GM12875 (cell line): ENCODE measurements around the gene OGG1.

Experiments used
- H3K4me3 ChIP-seq: one replicate; pipeline ENCODE4 v1.5.1; 2011; ENCODE audit warnings: low read depth, low read length, control low read depth
- CTCF ChIP-seq: IDR thresholded peaks from 2 replicates; pipeline ENCODE4 v1.5.1; 2011; ENCODE audit warnings: low read depth, mild to moderate bottlenecking, control low read depth, inconsistent platforms, low read length, moderate library complexity, borderline replicate concordance; ENCODE audit not compliant: insufficient read depth

Gene OGG1

GRCh38 chr3:9704347-9705322 is 45.1 kb upstream of the OGG1 start:
- no peak overlapping the region for H3K4me3 ChIP-seq
- no peak for TF ChIP-seq CTCF

GRCh38 chr3:9710174-9710739 is 39.5 kb upstream of the OGG1 start:
- H3K4me3 ChIP-seq = no peak overlapping the region
- no peak for TF ChIP-seq CTCF

GRCh38 chr3:9712415-9712814 is 37.3 kb upstream of the OGG1 start:
- no peak overlapping the region for H3K4me3 ChIP-seq
- no peak for TF ChIP-seq CTCF

GRCh38 chr3:9713142-9713541 is 36.6 kb upstream of the OGG1 start:
- H3K4me3 ChIP-seq = no peak overlapping the region
- no peak for TF ChIP-seq CTCF

GRCh38 chr3:9715136-9715535 is 34.6 kb upstream of the OGG1 start:
- no peak overlapping the region for H3K4me3 ChIP-seq
- TF ChIP-seq CTCF = no peak

- TF ChIP-seq CTCF = no peak
Observed at GRCh38 chr3:9715764-9716437, 33.9 kb upstream of the OGG1 start.

More at GRCh38 chr3:9715764-9716437, 33.9 kb upstream of the OGG1 start:
- H3K4me3 ChIP-seq = no peak overlapping the region
